Measurements from ENCODE around the gene SOD2. TPM values are rescaled to one million over a fixed set of nuclear protein-coding genes. Genes with fewer than 3 reads are reported as not detected.
"Not testable (repeated sequence)": the region's sequence is repeated elsewhere in the genome, so short reads cannot be mapped to it uniquely, and the experiment has no call there.

Gene SOD2
- total RNA-seq, 1 experiment from 2014 or later: 41.0 TPM

DNA sequence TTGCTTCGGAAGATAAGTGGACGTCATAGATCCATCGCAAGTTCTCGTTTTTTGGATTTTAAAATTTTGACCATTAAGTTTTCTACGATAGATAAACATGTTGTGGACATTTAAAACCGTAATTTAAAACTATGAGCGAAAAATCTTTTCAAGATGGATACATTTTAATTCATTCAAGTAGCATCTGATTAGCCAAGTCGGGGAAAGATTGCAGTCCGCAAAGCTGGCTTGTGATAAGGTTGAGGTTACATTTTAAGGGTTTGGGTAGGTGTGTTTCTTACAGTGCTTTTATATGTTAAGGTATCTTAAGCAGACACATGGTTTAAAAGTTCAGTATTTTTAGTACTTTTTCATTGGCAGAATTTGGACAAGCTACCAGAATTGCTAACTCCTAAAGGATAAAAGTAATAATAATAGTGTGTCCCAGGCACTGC, 35.5 kb upstream of the SOD2 start:
- Histone ChIP-seq H2AFZ (ENCODE audit: low read length) (no peak overlapping the region), H3K9ac (ENCODE audit: low read length) (peak overlapping the region; percentile 97), H3K4me3 (ENCODE audit: low read length) (peak overlapping the region; percentile 88), H3K27me3 (ENCODE audit: low read length) (no peaks in the 10 kb centered on the region), H3K4me1 (ENCODE audit: low read length) (peaks cover 45% of the 10 kb centered on the region), H3K4me2 (ENCODE audit: low read depth, low read length, poor library complexity, severe bottlenecking) (peak overlapping the region; percentile 83), H3K79me2 (ENCODE audit: low read length) (peaks cover 92% of the 10 kb centered on the region), H3K9me2 (replicated peaks; ENCODE audit: insufficient read depth, low read length) (no peaks in the 10 kb centered on the region), H4K20me1 (ENCODE audit: insufficient read depth, low read depth, low read length) (peaks cover 51% of the 10 kb centered on the region), H3K9me3 (ENCODE audit: low read length) (no peaks in the 10 kb centered on the region), H3K36me3 (ENCODE audit: insufficient read depth, low read length) (peaks cover 33% of the 10 kb centered on the region), H3K27ac (ENCODE audit: low read length) (peak overlapping the region; percentile 72)
- DNase-seq: peak; percentile 57

DNA sequence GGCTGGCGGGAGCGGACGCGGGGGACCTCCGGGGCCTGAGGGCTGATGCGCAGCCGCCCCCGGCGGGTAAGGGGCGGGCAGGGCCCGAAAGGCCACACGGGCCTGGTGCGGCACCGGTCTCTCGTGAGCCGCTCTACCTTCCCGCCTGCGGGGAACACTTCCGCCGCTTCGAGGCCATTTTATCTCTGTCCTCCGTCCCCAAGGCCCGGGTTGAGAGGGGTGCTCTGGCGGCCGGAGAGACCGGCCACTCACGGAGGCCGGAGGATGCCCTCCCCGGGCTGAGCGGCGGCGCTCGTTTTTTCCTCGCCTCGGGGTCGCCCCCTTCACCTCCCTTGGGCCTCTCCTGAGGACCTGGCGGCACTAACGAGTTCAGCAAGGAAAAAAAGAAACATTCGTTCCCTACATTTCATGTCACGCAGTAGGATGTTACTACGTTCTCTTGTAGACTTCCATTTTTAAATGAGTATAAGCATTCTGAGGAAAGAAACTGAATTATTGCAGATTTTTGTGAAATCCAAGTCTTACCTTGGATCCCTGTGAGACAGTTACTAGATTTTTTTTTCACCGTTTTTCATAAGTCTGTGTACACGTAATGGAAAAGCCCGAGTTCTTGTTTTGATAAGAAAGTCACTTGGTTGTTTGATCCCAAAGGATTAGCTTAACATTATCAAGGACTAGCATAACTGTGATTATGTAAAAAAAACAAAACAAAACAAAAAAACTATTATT, 34.8 kb upstream of the SOD2 start:
- Histone ChIP-seq H3K4me1 (ENCODE audit: low read length) (peaks cover 45% of the 10 kb centered on the region), H3K79me2 (ENCODE audit: low read length) (peaks cover 92% of the 10 kb centered on the region), H3K4me3 (ENCODE audit: low read length) (peak overlapping the region; percentile 88), H3K9me3 (ENCODE audit: low read length) (no peaks in the 10 kb centered on the region), H3K27ac (ENCODE audit: low read length) (peak overlapping the region; percentile 72), H3K9ac (ENCODE audit: low read length) (peak overlapping the region; percentile 97), H3K27me3 (ENCODE audit: low read length) (no peaks in the 10 kb centered on the region), H3K4me2 (ENCODE audit: low read depth, low read length, poor library complexity, severe bottlenecking) (peak overlapping the region; percentile 83), H3K9me2 (replicated peaks; ENCODE audit: insufficient read depth, low read length) (no peaks in the 10 kb centered on the region), H4K20me1 (ENCODE audit: insufficient read depth, low read depth, low read length) (peaks cover 51% of the 10 kb centered on the region), H2AFZ (ENCODE audit: low read length) (no peak overlapping the region), H3K36me3 (ENCODE audit: insufficient read depth, low read length) (peaks cover 33% of the 10 kb centered on the region)
- peak; percentile 74 for DNase-seq

DNA sequence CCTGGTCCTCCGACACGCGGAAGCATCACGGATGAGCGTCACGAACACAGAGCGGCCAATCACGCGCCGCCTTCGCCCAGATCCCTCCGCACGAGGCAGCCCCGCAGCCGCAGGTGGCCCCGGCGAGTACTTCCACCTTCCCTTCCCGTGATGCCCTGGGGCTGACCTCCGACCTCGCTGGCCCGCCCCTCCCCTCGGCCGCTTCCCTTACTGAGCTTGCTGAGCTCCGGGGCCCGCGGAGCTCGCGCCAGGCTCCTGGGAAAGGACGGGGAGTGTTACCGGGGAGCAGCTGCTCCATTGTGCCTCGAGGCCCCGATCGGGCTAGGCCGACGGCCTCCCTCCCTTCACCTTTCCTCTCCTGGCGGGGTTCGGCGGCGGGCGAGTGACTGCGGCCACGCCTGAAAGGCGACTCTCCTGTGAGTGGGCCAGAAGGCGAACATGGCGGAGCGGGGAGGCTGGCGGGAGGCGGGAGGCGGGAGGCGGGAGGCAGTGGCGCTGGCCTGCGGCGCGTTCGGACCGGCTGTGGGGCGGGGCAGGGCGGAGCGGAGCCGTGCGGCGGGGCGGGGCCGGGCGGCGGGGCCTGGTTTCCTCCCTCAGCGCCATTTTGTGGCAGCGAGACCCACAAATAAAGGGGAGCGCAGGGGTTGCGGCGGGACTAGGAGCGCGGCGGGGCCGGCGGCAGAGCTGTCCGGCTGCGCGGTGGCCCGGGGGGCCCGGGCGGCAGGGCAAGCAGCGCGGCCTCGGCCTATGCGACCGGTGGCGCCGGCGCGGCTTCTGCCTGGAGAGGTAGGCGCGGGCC, 34.1 kb upstream of the SOD2 start, which contains the start of gene WTAP:
TSS of gene WTAP (plus strand) at position 589 of the 799 bp plus-strand sequence. CDS start 8,760 bp downstream, outside the sequence.
- no peaks in the 10 kb centered on the region for H3K9me3 ChIP-seq (ENCODE audit: low read length)
- peaks cover 44% of the 10 kb centered on the region for H4K20me1 ChIP-seq (ENCODE audit: insufficient read depth, low read depth, low read length)
- peak within 1 kb of the TSS; percentile 88 for H3K4me3 ChIP-seq (ENCODE audit: low read length)
- DNase-seq: peak; percentile 99
- no peaks in the 10 kb centered on the region for H3K9me2 ChIP-seq (replicated peaks; ENCODE audit: insufficient read depth, low read length)
- peak within 1 kb of the TSS; percentile 86 for H3K27ac ChIP-seq (ENCODE audit: low read length)
- H2AFZ ChIP-seq (ENCODE audit: low read length): 0 out of 2 replicates have a peak within 1 kb of the TSS, but pooled peaks have one; percentile 62
- peak within 1 kb of the TSS; percentile 89 for H3K4me2 ChIP-seq (ENCODE audit: low read depth, low read length, poor library complexity, severe bottlenecking)
- H3K79me2 ChIP-seq (ENCODE audit: low read length): peaks cover 92% of the 10 kb centered on the region
- H3K9ac ChIP-seq (ENCODE audit: low read length): peak within 1 kb of the TSS; percentile 97
- peaks cover 32% of the 10 kb centered on the region for H3K36me3 ChIP-seq (ENCODE audit: insufficient read depth, low read length)
- no peaks in the 10 kb centered on the region for H3K27me3 ChIP-seq (ENCODE audit: low read length)
- peaks cover 44% of the 10 kb centered on the region for H3K4me1 ChIP-seq (ENCODE audit: low read length)

DNA sequence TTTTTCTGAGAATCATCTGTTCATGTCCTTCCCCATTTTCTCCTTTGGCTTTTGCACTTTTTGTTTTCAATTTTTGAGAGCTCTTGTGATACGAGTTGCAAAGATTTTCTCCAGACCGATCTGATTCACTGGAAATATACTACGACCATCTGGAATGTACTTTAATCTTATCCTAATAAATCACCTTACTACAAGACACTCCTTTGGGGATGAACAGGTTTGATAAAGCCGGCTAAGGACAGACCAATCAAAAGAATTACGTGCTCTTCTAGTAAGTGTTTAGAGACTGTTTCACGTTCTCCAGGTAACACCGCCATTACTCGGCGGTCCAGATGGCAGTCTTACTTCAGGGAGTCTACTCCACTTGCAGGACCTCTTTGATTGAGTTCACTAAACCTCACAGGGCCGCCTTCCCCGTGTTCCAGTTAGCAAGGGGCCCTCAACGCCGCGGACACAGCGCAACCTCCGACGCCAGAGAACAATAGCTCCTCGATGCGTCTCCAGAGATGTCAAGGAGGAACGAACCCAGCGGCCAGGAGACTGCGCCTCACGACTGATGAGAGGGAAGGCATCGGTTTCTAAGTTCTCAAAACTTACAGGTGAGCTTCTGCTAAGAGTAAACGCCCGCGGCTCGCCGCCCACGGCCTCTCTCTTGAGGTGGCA, 33.3 kb upstream of the SOD2 start:
- H3K9ac ChIP-seq (ENCODE audit: low read length): peak overlapping the region; percentile 97
- DNase-seq: peak; percentile 59
- peaks cover 87% of the 10 kb centered on the region for H3K79me2 ChIP-seq (ENCODE audit: low read length)
- H4K20me1 ChIP-seq (ENCODE audit: insufficient read depth, low read depth, low read length): peaks cover 37% of the 10 kb centered on the region
- H3K4me3 ChIP-seq (ENCODE audit: low read length): peak overlapping the region; percentile 82
- peak overlapping the region; percentile 89 for H3K4me2 ChIP-seq (ENCODE audit: low read depth, low read length, poor library complexity, severe bottlenecking)
- no peaks in the 10 kb centered on the region for H3K9me2 ChIP-seq (replicated peaks; ENCODE audit: insufficient read depth, low read length)
- H3K4me1 ChIP-seq (ENCODE audit: low read length): peaks cover 37% of the 10 kb centered on the region
- H3K9me3 ChIP-seq (ENCODE audit: low read length): no peaks in the 10 kb centered on the region
- no peaks in the 10 kb centered on the region for H3K27me3 ChIP-seq (ENCODE audit: low read length)
- peak overlapping the region; percentile 86 for H3K27ac ChIP-seq (ENCODE audit: low read length)
- H2AFZ ChIP-seq (ENCODE audit: low read length): 0 out of 2 replicates have a peak overlapping the region, but pooled peaks have one; percentile 62
- H3K36me3 ChIP-seq (ENCODE audit: insufficient read depth, low read length): peaks cover 25% of the 10 kb centered on the region

- Histone ChIP-seq H3K36me3 (ENCODE audit: insufficient read depth, low read length) (peaks cover 13% of the 10 kb centered on the region), H3K4me1 (ENCODE audit: low read length) (peaks cover 29% of the 10 kb centered on the region), H3K4me3 (ENCODE audit: low read length) (peak overlapping the region; percentile 82), H3K4me2 (ENCODE audit: low read depth, low read length, poor library complexity, severe bottlenecking) (peak overlapping the region; percentile 89), H3K9ac (ENCODE audit: low read length) (peak overlapping the region; percentile 39), H4K20me1 (ENCODE audit: insufficient read depth, low read depth, low read length) (peaks cover 29% of the 10 kb centered on the region), H3K79me2 (ENCODE audit: low read length) (peaks cover 78% of the 10 kb centered on the region)
- not testable (repeated sequence) for DNase-seq; H3K27me3 ChIP-seq (ENCODE audit: low read length); H3K9me3 ChIP-seq (ENCODE audit: low read length); H3K9me2 ChIP-seq (replicated peaks; ENCODE audit: insufficient read depth, low read length); H3K27ac ChIP-seq (ENCODE audit: low read length); H2AFZ ChIP-seq (ENCODE audit: low read length)
Measured at GRCh38 chr6:159725208-159725607, 32.2 kb upstream of the SOD2 start.

DNA sequence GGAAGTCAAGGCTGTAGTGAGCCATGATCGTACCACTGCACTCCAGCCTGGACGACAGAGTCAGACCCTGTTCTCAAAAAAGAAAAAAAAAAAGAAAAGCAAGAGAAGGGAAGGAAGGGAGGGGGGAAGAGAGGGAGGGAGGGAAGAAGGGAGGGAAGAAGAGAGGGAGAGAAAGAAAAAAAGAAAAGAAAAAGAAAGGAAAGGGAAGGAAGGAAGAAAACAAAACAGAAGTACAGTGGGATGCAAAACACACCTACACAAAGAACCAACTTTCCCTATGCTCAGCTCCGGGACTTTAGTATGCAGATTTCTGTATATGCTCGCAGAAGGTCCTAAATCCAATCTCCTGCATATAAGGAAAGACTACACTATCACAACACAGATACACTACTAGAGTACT, 31.7 kb upstream of the SOD2 start:
- no peak overlapping the region for H3K4me3 ChIP-seq (ENCODE audit: low read length)
- no peak overlapping the region for H3K27ac ChIP-seq (ENCODE audit: low read length)
- DNase-seq: no peak
- H3K4me2 ChIP-seq (ENCODE audit: low read depth, low read length, poor library complexity, severe bottlenecking): peak overlapping the region; percentile 89
- no peaks in the 10 kb centered on the region for H3K9me2 ChIP-seq (replicated peaks; ENCODE audit: insufficient read depth, low read length)
- H3K79me2 ChIP-seq (ENCODE audit: low read length): peaks cover 75% of the 10 kb centered on the region
- H2AFZ ChIP-seq (ENCODE audit: low read length): no peak overlapping the region
- H4K20me1 ChIP-seq (ENCODE audit: insufficient read depth, low read depth, low read length): peaks cover 24% of the 10 kb centered on the region
- H3K36me3 ChIP-seq (ENCODE audit: insufficient read depth, low read length): peaks cover 9% of the 10 kb centered on the region; the same call in 1 of the 2 replicates
- H3K4me1 ChIP-seq (ENCODE audit: low read length): peaks cover 25% of the 10 kb centered on the region
- 0 out of 2 replicates have a peak overlapping the region, but pooled peaks have one; percentile 39 for H3K9ac ChIP-seq (ENCODE audit: low read length)
- no peaks in the 10 kb centered on the region for H3K9me3 ChIP-seq (ENCODE audit: low read length)
- no peaks in the 10 kb centered on the region for H3K27me3 ChIP-seq (ENCODE audit: low read length)

DNA sequence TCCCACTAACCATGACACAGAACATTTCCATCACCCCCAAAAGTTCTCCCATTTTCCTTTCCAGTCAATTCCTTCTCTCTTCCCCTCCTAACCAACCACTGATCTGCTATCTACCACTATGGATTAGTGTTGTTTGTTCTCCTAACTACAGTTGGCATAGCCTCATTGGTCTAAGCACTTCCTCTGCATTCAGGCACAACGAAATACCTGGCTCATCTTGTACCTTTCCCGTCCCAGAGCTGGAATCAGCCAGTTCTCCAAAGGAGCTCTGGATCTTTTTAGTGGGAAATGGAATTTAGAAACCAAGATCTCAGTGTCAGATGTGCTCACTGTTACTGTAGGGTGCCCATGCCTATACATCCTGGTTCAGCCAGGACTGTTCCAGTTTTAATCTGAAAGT, 30.2 kb upstream of the SOD2 start:
- H3K36me3 ChIP-seq (ENCODE audit: insufficient read depth, low read length): no peaks in the 10 kb centered on the region
- no peak overlapping the region for H2AFZ ChIP-seq (ENCODE audit: low read length)
- H3K4me1 ChIP-seq (ENCODE audit: low read length): peaks cover 12% of the 10 kb centered on the region
- H3K9me2 ChIP-seq (replicated peaks; ENCODE audit: insufficient read depth, low read length): no peaks in the 10 kb centered on the region
- no peak overlapping the region for H3K27ac ChIP-seq (ENCODE audit: low read length)
- H3K27me3 ChIP-seq (ENCODE audit: low read length): no peaks in the 10 kb centered on the region
- peaks cover 60% of the 10 kb centered on the region for H3K79me2 ChIP-seq (ENCODE audit: low read length)
- H3K4me2 ChIP-seq (ENCODE audit: low read depth, low read length, poor library complexity, severe bottlenecking): no peak overlapping the region
- H3K9me3 ChIP-seq (ENCODE audit: low read length): no peaks in the 10 kb centered on the region
- H4K20me1 ChIP-seq (ENCODE audit: insufficient read depth, low read depth, low read length): peaks cover 9% of the 10 kb centered on the region; the same call in 1 of the 2 replicates
- H3K9ac ChIP-seq (ENCODE audit: low read length): no peak overlapping the region
- no peak overlapping the region for H3K4me3 ChIP-seq (ENCODE audit: low read length)
- no peak for DNase-seq

All from Karpas-422 (cell line).